Measurements from ENCODE around the gene ATXN3L.

Gene ATXN3L

GRCh38 chrX:13271511-13271910, 48.3 kb downstream of the ATXN3L start:
- TF ChIP-seq, protein P1, sequence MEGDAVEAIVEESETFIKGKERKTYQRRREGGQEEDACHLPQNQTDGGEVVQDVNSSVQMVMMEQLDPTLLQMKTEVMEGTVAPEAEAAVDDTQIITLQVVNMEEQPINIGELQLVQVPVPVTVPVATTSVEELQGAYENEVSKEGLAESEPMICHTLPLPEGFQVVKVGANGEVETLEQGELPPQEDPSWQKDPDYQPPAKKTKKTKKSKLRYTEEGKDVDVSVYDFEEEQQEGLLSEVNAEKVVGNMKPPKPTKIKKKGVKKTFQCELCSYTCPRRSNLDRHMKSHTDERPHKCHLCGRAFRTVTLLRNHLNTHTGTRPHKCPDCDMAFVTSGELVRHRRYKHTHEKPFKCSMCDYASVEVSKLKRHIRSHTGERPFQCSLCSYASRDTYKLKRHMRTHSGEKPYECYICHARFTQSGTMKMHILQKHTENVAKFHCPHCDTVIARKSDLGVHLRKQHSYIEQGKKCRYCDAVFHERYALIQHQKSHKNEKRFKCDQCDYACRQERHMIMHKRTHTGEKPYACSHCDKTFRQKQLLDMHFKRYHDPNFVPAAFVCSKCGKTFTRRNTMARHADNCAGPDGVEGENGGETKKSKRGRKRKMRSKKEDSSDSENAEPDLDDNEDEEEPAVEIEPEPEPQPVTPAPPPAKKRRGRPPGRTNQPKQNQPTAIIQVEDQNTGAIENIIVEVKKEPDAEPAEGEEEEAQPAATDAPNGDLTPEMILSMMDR (IDR thresholded peaks at IDR 0.05; ENCODE audit: control extremely low read depth, extremely low read depth, low read depth, missing control alignments) = no peak
- DNase-seq (ENCODE audit: extremely low spot score) = no peak

GRCh38 chrX:13270360-13270759, 49.5 kb downstream of the ATXN3L start:
- POLR2A ChIA-PET = no interaction called here
- CTCF ChIA-PET = interaction anchor here (1.3 to 1.6 kb wide), 4 partner anchors 12 to 324 kb away, joined by 3 to 5 read pairs (median 4); no protein-coding TSS in a partner anchor
- TF ChIP-seq, protein P1 (IDR thresholded peaks at IDR 0.05; ENCODE audit: control extremely low read depth, extremely low read depth, low read depth, missing control alignments) = no peak
- DNase-seq (ENCODE audit: extremely low spot score) = no peak

More at GRCh38 chrX:13271511-13271910, 48.3 kb downstream of the ATXN3L start:
- ChIA-PET POLR2A (no interaction called here), CTCF (interaction anchor here (1.3 to 1.4 kb wide), 2 partner anchors 17 to 195 kb away, joined by 3 to 4 read pairs; no protein-coding TSS in a partner anchor)

DNA sequence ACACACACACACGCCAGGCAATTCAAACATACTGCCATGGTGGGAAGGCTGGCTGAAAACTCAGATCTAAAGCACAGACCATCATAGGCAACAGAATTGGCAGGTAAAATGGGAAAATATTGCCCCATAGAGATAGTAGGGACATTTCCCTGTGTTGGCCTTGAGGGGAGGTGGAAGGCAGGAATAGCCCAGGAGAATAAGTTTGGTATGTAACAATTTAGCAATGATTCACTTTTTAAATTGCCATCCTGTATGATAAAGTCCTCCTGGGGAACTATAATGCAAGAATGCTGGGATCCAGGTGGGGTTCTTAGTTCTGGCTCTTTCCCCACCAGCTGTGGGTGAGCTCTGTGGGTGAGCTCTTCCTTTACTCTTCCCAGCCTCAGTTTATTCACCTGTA, 51.0 kb downstream of the ATXN3L start:
- TF ChIP-seq, protein P1 (IDR thresholded peaks at IDR 0.05; ENCODE audit: control extremely low read depth, extremely low read depth, low read depth, missing control alignments) = no peak
- POLR2A ChIA-PET = no interaction called here
- CTCF ChIA-PET = no interaction called here
- no peak for DNase-seq (ENCODE audit: extremely low spot score)
